Activated naive CD8-positive, alpha-beta T cell (primary cell): ENCODE results near the gene ANKRD18B.
"Not testable (repeated sequence)": the region's sequence is repeated elsewhere in the genome, so short reads cannot be mapped to it uniquely, and the experiment has no call there.

Experiments
- H3K27ac Mint-ChIP-seq: one replicate; pipeline ENCODE4 v1.8.0; 2021; ENCODE audit warnings: mixed read lengths
- H3K27me3 Mint-ChIP-seq: one replicate; pipeline ENCODE4 v1.8.0; 2021; ENCODE audit warnings: mixed read lengths
- H3K36me3 Mint-ChIP-seq: one replicate; pipeline ENCODE4 v1.8.0; 2021; ENCODE audit warnings: mixed read lengths
- H3K4me1 Mint-ChIP-seq: one replicate; pipeline ENCODE4 v1.8.0; 2021; ENCODE audit warnings: low read depth, mixed read lengths
- H3K4me3 Mint-ChIP-seq: one replicate; pipeline ENCODE4 v1.8.0; 2021; ENCODE audit warnings: mild to moderate bottlenecking, mixed read lengths
- H3K9me3 Mint-ChIP-seq: one replicate; pipeline ENCODE4 v1.8.0; 2021; ENCODE audit warnings: low read depth, mixed read lengths

ANKRD18B gene

GRCh38 chr9:33614001-33614687 is 90.1 kb downstream of the ANKRD18B start:
- Mint-ChIP-seq H3K27me3 (peaks cover 12% of the 10 kb centered on the region), H3K4me1 (no peaks in the 10 kb centered on the region), H3K36me3 (peaks cover 2% of the 10 kb centered on the region), H3K9me3 (peaks cover 4% of the 10 kb centered on the region), H3K4me3 (no peak overlapping the region), H3K27ac (no peak overlapping the region)

DNA sequence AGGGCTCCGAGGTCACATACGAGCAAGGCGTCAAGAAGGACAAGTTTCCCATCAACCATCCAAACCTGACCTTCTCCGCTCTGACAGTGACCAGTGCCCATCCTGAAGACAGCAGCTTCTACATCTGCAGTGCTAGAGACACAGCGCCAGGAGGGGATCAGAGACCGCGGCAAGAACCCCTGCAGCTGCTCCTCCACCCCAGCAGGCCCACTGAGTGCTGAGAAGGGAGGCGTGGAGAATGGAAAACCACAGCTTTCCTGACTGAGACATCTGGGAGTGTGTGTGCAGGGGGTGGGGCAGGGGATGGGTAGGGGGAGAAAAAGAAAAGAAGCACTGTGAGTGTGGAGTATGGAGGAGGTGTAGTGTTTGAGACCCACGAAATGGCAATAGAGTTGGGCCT is 94.3 kb downstream of the ANKRD18B start:
- H3K27ac Mint-ChIP-seq, H3K9me3 Mint-ChIP-seq, H3K36me3 Mint-ChIP-seq, H3K27me3 Mint-ChIP-seq, H3K4me3 Mint-ChIP-seq, H3K4me1 Mint-ChIP-seq: not testable (repeated sequence)

GRCh38 chr9:33619666-33620404 is 95.8 kb downstream of the ANKRD18B start:
- Mint-ChIP-seq H3K4me3 (no peak overlapping the region), H3K4me1 (peaks cover 4% of the 10 kb centered on the region), H3K36me3 (no peaks in the 10 kb centered on the region), H3K9me3 (no peaks in the 10 kb centered on the region), H3K27me3 (peaks cover 21% of the 10 kb centered on the region), H3K27ac (no peak overlapping the region)

DNA sequence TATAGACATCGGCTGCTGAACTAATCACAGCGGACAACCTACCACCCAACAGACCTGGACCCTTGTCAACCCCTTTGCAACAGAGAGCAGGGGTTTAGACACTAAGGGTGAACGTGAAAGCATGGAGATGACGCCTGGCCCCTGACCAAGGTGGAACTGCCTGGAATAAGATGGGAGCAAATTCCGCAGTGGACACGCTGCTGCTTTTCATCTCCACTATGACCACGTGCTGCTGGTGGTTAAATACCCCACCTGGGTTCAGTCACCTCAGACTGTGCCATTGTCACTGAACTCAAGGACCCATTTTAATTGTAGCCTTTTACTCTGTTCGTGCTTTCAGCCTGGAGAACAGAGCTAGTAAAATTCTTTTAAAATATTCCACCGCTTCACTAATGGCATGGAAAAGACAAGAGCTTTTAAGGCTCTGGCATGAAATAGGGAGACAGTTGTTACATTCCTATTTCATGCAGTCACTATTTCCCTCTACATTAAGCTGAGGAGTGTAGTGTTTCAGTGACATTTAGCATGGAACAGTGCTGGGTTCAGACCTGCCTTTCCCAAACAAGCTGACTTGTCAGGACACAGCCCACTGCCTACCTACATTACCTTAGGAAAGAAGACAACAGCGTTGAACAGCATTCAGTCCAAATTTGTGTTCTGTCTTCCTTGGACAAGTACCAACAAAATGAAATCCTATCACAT is 96.8 kb downstream of the ANKRD18B start:
- H3K4me1 Mint-ChIP-seq = peaks cover 4% of the 10 kb centered on the region
- no peaks in the 10 kb centered on the region for H3K9me3 Mint-ChIP-seq
- H3K27me3 Mint-ChIP-seq = peaks cover 21% of the 10 kb centered on the region
- no peak overlapping the region for H3K27ac Mint-ChIP-seq
- no peak overlapping the region for H3K4me3 Mint-ChIP-seq
- no peaks in the 10 kb centered on the region for H3K36me3 Mint-ChIP-seq
